ENCODE results near the gene BAK1. TPM values are rescaled to one million over a fixed set of nuclear protein-coding genes. Genes with fewer than 3 reads are reported as not detected.
A peak's percentile ranks its signal among the peaks of the same experiment; 100 is the strongest.

Gene BAK1
- total and polyA plus RNA-seq, 2 of the 13 experiments (the other 11 are each of a cell fraction or from before 2014, with no cell fraction given), result 15.0 to 23.8 TPM

GRCh38 chr6:33570806-33571636 is 9.1 kb downstream of the BAK1 start (continued):
- TF ChIP-seq REST (IDR thresholded peaks at IDR 0.05; ENCODE audit: borderline replicate concordance in 1 of 2, low read depth in 1 of 2, low read length in 2 of 2) (peak in 1 of 2 experiments; percentile 28; a peak in 1 of 4 replicates), ZFP36 (IDR thresholded peaks at IDR 0.05; ENCODE audit: borderline replicate concordance, low read depth, low read length, partially characterized antibody) (no peak), ZGPAT (CRISPR knock-in tag; IDR thresholded peaks at IDR 0.05) (peak; percentile 66; the same call in 1 of the 2 replicates), ZNF280B (CRISPR knock-in tag; IDR thresholded peaks at IDR 0.05; ENCODE audit: borderline replicate concordance) (peak; percentile 84), SMAD1 (CRISPR knock-in tag; IDR thresholded peaks at IDR 0.05; ENCODE audit: borderline replicate concordance, low read depth) (peak; percentile 69; the same call in 1 of the 2 replicates), ZNF264 (CRISPR knock-in tag; IDR thresholded peaks at IDR 0.05) (0 out of 2 replicates have a peak, but pooled peaks have one; percentile 54), ZFYVE20 (CRISPR knock-in tag; IDR thresholded peaks at IDR 0.05; ENCODE audit: borderline replicate concordance, low read depth) (no peak), GABPA (IDR thresholded peaks at IDR 0.05; ENCODE audit: low read depth, low read length) (no peak), GABPA (CRISPR knock-in tag; IDR thresholded peaks at IDR 0.05; ENCODE audit: low read depth) (peak; percentile 53), IRF2 (CRISPR knock-in tag; IDR thresholded peaks at IDR 0.05) (no peak), POLR2G (IDR thresholded peaks at IDR 0.05; ENCODE audit: low read depth, low read length) (peak; percentile 81), ATM (IDR thresholded peaks at IDR 0.05; ENCODE audit: borderline replicate concordance) (no peak), HOXA7 (CRISPR knock-in tag; IDR thresholded peaks at IDR 0.05) (no peak), ZNF367 (CRISPR knock-in tag; IDR thresholded peaks at IDR 0.05; ENCODE audit: borderline replicate concordance) (no peak), SP140L (CRISPR knock-in tag; IDR thresholded peaks at IDR 0.05; ENCODE audit: borderline replicate concordance) (0 out of 2 replicates have a peak, but pooled peaks have one; percentile 31), TRAFD1 (CRISPR knock-in tag; IDR thresholded peaks at IDR 0.05; ENCODE audit: borderline replicate concordance) (peak; percentile 94), MXD1 (CRISPR knock-in tag; IDR thresholded peaks at IDR 0.05) (peak; percentile 60; the same call in 1 of the 2 replicates), ZNF605 (CRISPR knock-in tag; IDR thresholded peaks at IDR 0.05) (no peak), ZNF703 (CRISPR knock-in tag; IDR thresholded peaks at IDR 0.05; ENCODE audit: borderline replicate concordance) (no peak)

Data from HepG2 (cell line).